AG04450 (cell line): ENCODE data around the gene TBX21. TPM values are rescaled to one million over a fixed set of nuclear protein-coding genes. Genes with fewer than 3 reads are reported as not detected.

Experiments used
- CTCF ChIA-PET: fragments of 300-600, 350-600 bp; formaldehyde crosslinking; extraction: SDS; loops from one replicate; lab custom pipeline; 2022; ENCODE audit warnings: antibody characterized with exemption, inconsistent platforms; lab: Charles Lee
- POLR2A ChIA-PET: fragments of 350-600 bp; formaldehyde crosslinking; extraction: SDS; loops from one replicate; lab custom pipeline; 2021; ENCODE audit warnings: antibody characterized with exemption, inconsistent platforms; lab: Yijun Ruan, JAX
- DNase-seq: peaks from one replicate; pipeline ENCODE4 v3.0.0-alpha.2; 2011; ENCODE audit warnings: low read depth, low spot score
- H3K27ac ChIP-seq: one replicate; pipeline ENCODE4 v1.5.1; 2012; ENCODE audit warnings: low read depth, low read length, control low read depth
- H3K27me3 ChIP-seq: one replicate; pipeline ENCODE4 v1.6.0; 2012; ENCODE audit warnings: low read length; ENCODE audit not compliant: control insufficient read depth, insufficient read depth
- H3K4me3 ChIP-seq: 2 replicates; pipeline ENCODE4 v1.5.1; 2011; ENCODE audit warnings: mild to moderate bottlenecking, low read depth, low read length, control low read depth
- H3K9me3 ChIP-seq: 2 replicates; pipeline ENCODE4 v1.5.1; 2012; ENCODE audit warnings: low read length; ENCODE audit not compliant: control insufficient read depth, insufficient read depth
- CTCF ChIP-seq: IDR thresholded peaks from 2 replicates; pipeline ENCODE4 v1.5.1; 2011; ENCODE audit warnings: low read depth, low read length, control low read depth, inconsistent platforms
- polyA plus RNA-seq: library from polyadenylated mRNA; depleted of rRNA; stranded (reverse); fragments of >200 nt; gene quantifications from 2 replicates; pipeline ENCODE4 v1.2.3, GENCODE V29; 2011

TBX21 gene
- polyA plus RNA-seq, 1 experiment, result not detected

GRCh38 chr17:47745037-47745380 lies 12.0 kb downstream of the TBX21 start:
- H3K4me3 ChIP-seq, result no peak overlapping the region
- ChIA-PET CTCF (interaction anchor here (1.7 kb wide), 1 partner anchor 8 kb away, joined by 3 read pairs; no protein-coding TSS in a partner anchor), POLR2A (no interaction called here)
- peaks cover 52% of the 10 kb centered on the region for H3K27me3 ChIP-seq
- DNase-seq, result no peak
- TF ChIP-seq CTCF, result no peak
- H3K9me3 ChIP-seq, result no peaks in the 10 kb centered on the region; the same call in 1 of the 2 replicates
- no peak overlapping the region for H3K27ac ChIP-seq

GRCh38 chr17:47751471-47751870 lies 18.4 kb downstream of the TBX21 start:
- TF ChIP-seq CTCF, result no peak
- no peak for DNase-seq
- ChIA-PET POLR2A (no interaction called here), CTCF (interaction anchor here (0.5 to 0.7 kb wide), 2 partner anchors 1125 to 1707 kb away, joined by 3 read pairs; no protein-coding TSS in a partner anchor)
- Histone ChIP-seq H3K9me3 (peaks cover 4% of the 10 kb centered on the region), H3K4me3 (no peak overlapping the region), H3K27me3 (peaks cover 10% of the 10 kb centered on the region), H3K27ac (no peak overlapping the region)

- no peak overlapping the region for H3K27ac ChIP-seq
- H3K9me3 ChIP-seq, result peaks cover 11% of the 10 kb centered on the region
- no peak for DNase-seq
- POLR2A ChIA-PET, result no interaction called here
- no peak overlapping the region for H3K4me3 ChIP-seq
- no peak for TF ChIP-seq CTCF
- H3K27me3 ChIP-seq, result peaks cover 11% of the 10 kb centered on the region
- CTCF ChIA-PET, result no interaction called here
Measured at GRCh38 chr17:47757386-47757785, 24.4 kb downstream of the TBX21 start.

GRCh38 chr17:47760409-47761140 lies 27.5 kb downstream of the TBX21 start:
- H3K4me3 ChIP-seq, result no peak overlapping the region
- H3K27me3 ChIP-seq, result peaks cover 9% of the 10 kb centered on the region
- POLR2A ChIA-PET, result no interaction called here
- CTCF ChIA-PET, result no interaction called here
- peaks cover 9% of the 10 kb centered on the region for H3K9me3 ChIP-seq
- TF ChIP-seq CTCF, result no peak
- no peak for DNase-seq
- no peak overlapping the region for H3K27ac ChIP-seq

- Histone ChIP-seq H3K9me3 (peaks cover 6% of the 10 kb centered on the region), H3K27me3 (peaks cover 15% of the 10 kb centered on the region), H3K4me3 (no peak overlapping the region), H3K27ac (no peak overlapping the region)
- no peak for DNase-seq
- no peak for TF ChIP-seq CTCF
- ChIA-PET CTCF (no interaction called here), POLR2A (no interaction called here)
Measured at GRCh38 chr17:47762728-47763127, 29.7 kb downstream of the TBX21 start.
